ENCODE results near the gene TAOK3. TPM values are rescaled to one million over a fixed set of nuclear protein-coding genes. Genes with fewer than 3 reads are reported as not detected.

Gene TAOK3
- total and polyA plus RNA-seq, 2 of the 8 experiments (the other 6 are each of a cell fraction or from before 2014, with no cell fraction given): 5.2 to 9.3 TPM

- Histone ChIP-seq H3K36me3 (ENCODE audit: control insufficient read depth in 2 of 4, insufficient read depth in 4 of 4, low read length in 3 of 4) (no peaks in the 10 kb centered on the region), H4K8ac (ENCODE audit: extremely low read depth, insufficient read depth, low read length) (no peak overlapping the region), H3K9ac (replicated peaks in 1 of 4; ENCODE audit: extremely low read depth in 1 of 4, low read depth in 3 of 4, low read length in 3 of 4) (no peak overlapping the region), H4K20me1 (replicated peaks in 1 of 2; ENCODE audit: control insufficient read depth in 1 of 2, insufficient read depth in 2 of 2, low read length in 2 of 2) (no peaks in the 10 kb centered on the region), H3K4me1 (replicated peaks in 1 of 4; ENCODE audit: control insufficient read depth in 3 of 4, insufficient read depth in 4 of 4, low read length in 3 of 4) (no peaks in the 10 kb centered on the region; a peak in 1 of 7 replicates), H3K23me2 (ENCODE audit: low read depth, low read length) (no peaks in the 10 kb centered on the region), H3K27ac (ENCODE audit: low read depth, low read length) (no peak overlapping the region), H2BK15ac (ENCODE audit: low read length) (no peak overlapping the region), H3K27me3 (replicated peaks in 1 of 4; ENCODE audit: control insufficient read depth in 3 of 4, extremely low read depth in 1 of 4, insufficient read depth in 3 of 4, low read length in 3 of 4) (no peaks in the 10 kb centered on the region), H2BK20ac (ENCODE audit: low read length) (no peak overlapping the region), H3K4me3 (ENCODE audit: extremely low read depth in 1 of 4, insufficient read depth in 2 of 4, low read depth in 3 of 4, low read length in 4 of 4) (no peak overlapping the region), H3K4ac (replicated peaks; ENCODE audit: insufficient read length, low read depth, low read length) (no peak overlapping the region), H4K91ac (replicated peaks; ENCODE audit: insufficient read length, low read length) (no peak overlapping the region), H3K4me2 (ENCODE audit: insufficient read depth in 1 of 2, low read depth in 2 of 2, low read length in 2 of 2) (no peak overlapping the region), H2BK120ac (replicated peaks; ENCODE audit: low read depth, low read length) (no peak overlapping the region), H3K23ac (ENCODE audit: insufficient read length) (no peak overlapping the region), H2BK12ac (ENCODE audit: low read depth, low read length) (no peak overlapping the region), H3K56ac (replicated peaks; ENCODE audit: insufficient read length, low read depth, low read length) (no peak overlapping the region), H3K9me3 (ENCODE audit: insufficient read depth in 2 of 2, low read depth in 1 of 2, low read length in 1 of 2) (no peaks in the 10 kb centered on the region), H3K18ac (ENCODE audit: extremely low read depth, low read length) (no peak overlapping the region), H2AFZ (ENCODE audit: low read length) (no peak overlapping the region), H2AK5ac (ENCODE audit: low read depth, low read length) (no peak overlapping the region), H3K79me1 (ENCODE audit: low read depth, low read length) (no peaks in the 10 kb centered on the region), H4K5ac (ENCODE audit: insufficient read length, low read depth, low read length) (no peak overlapping the region), H2BK5ac (ENCODE audit: low read depth, low read length) (no peak overlapping the region), H3K14ac (ENCODE audit: insufficient read length) (no peak overlapping the region), H3K79me2 (ENCODE audit: control insufficient read depth in 1 of 2, insufficient read depth in 2 of 2, low read length in 2 of 2) (no peaks in the 10 kb centered on the region)
- FAIRE-seq: no peak
- ChIA-PET CTCF (ENCODE audit: partially characterized antibody) (interaction anchor here (0.9 kb wide), 1 partner anchor 24 kb away, joined by 3 read pairs; no protein-coding TSS in a partner anchor), POLR2A (ENCODE audit: partially characterized antibody) (no interaction called here)
- no peak for DNase-seq (ENCODE audit: low read depth in 1 of 2, low spot score in 2 of 2)
- 88% methylated on average over 3 of the region's 3 CpGs; no CpG with 5 or more reads in 1 of the 2 experiments for WGBS, 2 experiments (ENCODE audit: extremely low coverage in 1 of 2, insufficient coverage in 1 of 2, insufficient read length in 1 of 2, insufficient replicate concordance in 2 of 2, low coverage in 1 of 2, low lambda C conversion rate in 2 of 2, missing lambda C conversion rate in 1 of 2)
- TF ChIP-seq NANOG (IDR thresholded peaks at IDR 0.05; ENCODE audit: insufficient read depth, low read depth, low read length, poor library complexity, severe bottlenecking) (no peak), RAD21 (IDR thresholded peaks at IDR 0.05 in 1 of 2, conservative IDR thresholded peaks at IDR 0.05 in 1 of 2; ENCODE audit: low read depth in 2 of 2, low read length in 2 of 2) (no peak), POU5F1 (IDR thresholded peaks at IDR 0.05; ENCODE audit: low read depth, low read length) (no peak), KDM4A (IDR thresholded peaks at IDR 0.05; ENCODE audit: low read depth, low read length, severe bottlenecking) (no peak), CTBP2 (IDR thresholded peaks at IDR 0.05; ENCODE audit: borderline replicate concordance, insufficient read depth, insufficient read length, low read length) (no peak), CREB1 (IDR thresholded peaks at IDR 0.05) (no peak), JUN (IDR thresholded peaks at IDR 0.05; ENCODE audit: low read depth, low read length) (no peak)
Measured at GRCh38 chr12:118334241-118334640, 38.5 kb downstream of the TAOK3 start.
